ENCODE results near the gene IVNS1ABP.
"Not testable (repeated sequence)": the region's sequence is repeated elsewhere in the genome, so short reads cannot be mapped to it uniquely, and the experiment has no call there.

Gene IVNS1ABP

GRCh38 chr1:185263780-185264179 lies 53.3 kb downstream of the IVNS1ABP start:
- Histone ChIP-seq H3K27ac (no peak overlapping the region), H3K27me3 (ENCODE audit: insufficient read depth, low read depth, severe bottlenecking) (no peaks in the 10 kb centered on the region), H3K9me3 (ENCODE audit: severe bottlenecking) (no peaks in the 10 kb centered on the region), H3K4me3 (ENCODE audit: low read depth, low read length) (no peak overlapping the region), H3K36me3 (no peaks in the 10 kb centered on the region)
- no peak for DNase-seq
- TF ChIP-seq CTCF (IDR thresholded peaks at IDR 0.05; ENCODE audit: low read depth, low read length): no peak

- TF ChIP-seq CTCF (IDR thresholded peaks at IDR 0.05; ENCODE audit: low read depth, low read length): no peak
These were observed 53.8 kb downstream of the IVNS1ABP start for GRCh38 chr1:185263292-185263691.

GRCh38 chr1:185262151-185262550 lies 54.9 kb downstream of the IVNS1ABP start:
- H3K27me3 ChIP-seq (ENCODE audit: insufficient read depth, low read depth, severe bottlenecking): no peaks in the 10 kb centered on the region
- no peak for TF ChIP-seq CTCF (IDR thresholded peaks at IDR 0.05; ENCODE audit: low read depth, low read length)

More at GRCh38 chr1:185263292-185263691, 53.8 kb downstream of the IVNS1ABP start:
- Histone ChIP-seq H3K4me3 (ENCODE audit: low read depth, low read length) (no peak overlapping the region), H3K9me3 (ENCODE audit: severe bottlenecking) (no peaks in the 10 kb centered on the region), H3K36me3 (no peaks in the 10 kb centered on the region), H3K27ac (no peak overlapping the region), H3K27me3 (ENCODE audit: insufficient read depth, low read depth, severe bottlenecking) (no peaks in the 10 kb centered on the region)
- DNase-seq: no peak

GRCh38 chr1:185260611-185261010 lies 56.4 kb downstream of the IVNS1ABP start:
- Histone ChIP-seq H3K36me3 (no peaks in the 10 kb centered on the region), H3K27ac (no peak overlapping the region), H3K27me3 (ENCODE audit: insufficient read depth, low read depth, severe bottlenecking) (no peaks in the 10 kb centered on the region), H3K4me3 (ENCODE audit: low read depth, low read length) (no peak overlapping the region), H3K9me3 (ENCODE audit: severe bottlenecking) (no peaks in the 10 kb centered on the region)
- no peak for TF ChIP-seq CTCF (IDR thresholded peaks at IDR 0.05; ENCODE audit: low read depth, low read length)
- no peak for DNase-seq

More at GRCh38 chr1:185262151-185262550, 54.9 kb downstream of the IVNS1ABP start:
- no peak overlapping the region for H3K27ac ChIP-seq
- no peak for DNase-seq
- H3K4me3 ChIP-seq (ENCODE audit: low read depth, low read length): no peak overlapping the region
- H3K9me3 ChIP-seq (ENCODE audit: severe bottlenecking): no peaks in the 10 kb centered on the region
- no peaks in the 10 kb centered on the region for H3K36me3 ChIP-seq

- Histone ChIP-seq H3K27ac (no peak overlapping the region), H3K36me3 (no peaks in the 10 kb centered on the region), H3K4me3 (ENCODE audit: low read depth, low read length) (no peak overlapping the region), H3K9me3 (ENCODE audit: severe bottlenecking) (no peaks in the 10 kb centered on the region), H3K27me3 (ENCODE audit: insufficient read depth, low read depth, severe bottlenecking) (no peaks in the 10 kb centered on the region)
- no peak for TF ChIP-seq CTCF (IDR thresholded peaks at IDR 0.05; ENCODE audit: low read depth, low read length)
- no peak for DNase-seq
These were observed 58.4 kb downstream of the IVNS1ABP start for GRCh38 chr1:185258676-185259075.

- TF ChIP-seq CTCF (IDR thresholded peaks at IDR 0.05; ENCODE audit: low read depth, low read length): no peak
- Histone ChIP-seq H3K9me3 (ENCODE audit: severe bottlenecking) (no peaks in the 10 kb centered on the region), H3K36me3 (no peaks in the 10 kb centered on the region), H3K27ac (no peak overlapping the region), H3K4me3 (ENCODE audit: low read depth, low read length) (no peak overlapping the region), H3K27me3 (ENCODE audit: insufficient read depth, low read depth, severe bottlenecking) (no peaks in the 10 kb centered on the region)
- DNase-seq: no peak
These were observed 59.2 kb downstream of the IVNS1ABP start for GRCh38 chr1:185257950-185258208.

- H3K27me3 ChIP-seq (ENCODE audit: insufficient read depth, low read depth, severe bottlenecking); H3K27ac ChIP-seq; H3K4me3 ChIP-seq (ENCODE audit: low read depth, low read length); DNase-seq; H3K36me3 ChIP-seq; H3K9me3 ChIP-seq (ENCODE audit: severe bottlenecking): not testable (repeated sequence)
These were observed 59.7 kb downstream of the IVNS1ABP start for GRCh38 chr1:185257116-185257949.

- H3K27me3 ChIP-seq (ENCODE audit: insufficient read depth, low read depth, severe bottlenecking); H3K4me3 ChIP-seq (ENCODE audit: low read depth, low read length); H3K9me3 ChIP-seq (ENCODE audit: severe bottlenecking); H3K36me3 ChIP-seq; DNase-seq; H3K27ac ChIP-seq: not testable (repeated sequence)
These were observed 61.4 kb downstream of the IVNS1ABP start for GRCh38 chr1:185255595-185255994.

All from WERI-Rb-1 (cell line).